Measurements from ENCODE around the gene CRK.

The CRK gene

DNA sequence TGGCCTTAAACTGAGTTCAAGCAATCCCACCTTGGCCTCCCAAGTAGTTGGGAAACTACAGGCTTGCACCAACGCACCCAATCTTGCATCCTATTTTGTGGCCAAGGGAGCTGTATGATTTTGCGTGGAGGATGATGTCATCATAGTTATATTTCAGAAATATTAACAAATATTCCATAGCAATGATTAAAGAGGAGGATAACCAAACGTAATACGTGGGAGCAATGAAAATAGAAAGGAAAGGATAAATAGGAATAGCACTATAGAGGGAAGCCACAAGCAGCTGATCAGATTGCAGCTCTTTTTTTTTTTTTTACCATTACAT lies 53.8 kb downstream of the CRK start:
- TF ChIP-seq, protein P1, sequence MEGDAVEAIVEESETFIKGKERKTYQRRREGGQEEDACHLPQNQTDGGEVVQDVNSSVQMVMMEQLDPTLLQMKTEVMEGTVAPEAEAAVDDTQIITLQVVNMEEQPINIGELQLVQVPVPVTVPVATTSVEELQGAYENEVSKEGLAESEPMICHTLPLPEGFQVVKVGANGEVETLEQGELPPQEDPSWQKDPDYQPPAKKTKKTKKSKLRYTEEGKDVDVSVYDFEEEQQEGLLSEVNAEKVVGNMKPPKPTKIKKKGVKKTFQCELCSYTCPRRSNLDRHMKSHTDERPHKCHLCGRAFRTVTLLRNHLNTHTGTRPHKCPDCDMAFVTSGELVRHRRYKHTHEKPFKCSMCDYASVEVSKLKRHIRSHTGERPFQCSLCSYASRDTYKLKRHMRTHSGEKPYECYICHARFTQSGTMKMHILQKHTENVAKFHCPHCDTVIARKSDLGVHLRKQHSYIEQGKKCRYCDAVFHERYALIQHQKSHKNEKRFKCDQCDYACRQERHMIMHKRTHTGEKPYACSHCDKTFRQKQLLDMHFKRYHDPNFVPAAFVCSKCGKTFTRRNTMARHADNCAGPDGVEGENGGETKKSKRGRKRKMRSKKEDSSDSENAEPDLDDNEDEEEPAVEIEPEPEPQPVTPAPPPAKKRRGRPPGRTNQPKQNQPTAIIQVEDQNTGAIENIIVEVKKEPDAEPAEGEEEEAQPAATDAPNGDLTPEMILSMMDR (IDR thresholded peaks at IDR 0.05): no peak

DNA sequence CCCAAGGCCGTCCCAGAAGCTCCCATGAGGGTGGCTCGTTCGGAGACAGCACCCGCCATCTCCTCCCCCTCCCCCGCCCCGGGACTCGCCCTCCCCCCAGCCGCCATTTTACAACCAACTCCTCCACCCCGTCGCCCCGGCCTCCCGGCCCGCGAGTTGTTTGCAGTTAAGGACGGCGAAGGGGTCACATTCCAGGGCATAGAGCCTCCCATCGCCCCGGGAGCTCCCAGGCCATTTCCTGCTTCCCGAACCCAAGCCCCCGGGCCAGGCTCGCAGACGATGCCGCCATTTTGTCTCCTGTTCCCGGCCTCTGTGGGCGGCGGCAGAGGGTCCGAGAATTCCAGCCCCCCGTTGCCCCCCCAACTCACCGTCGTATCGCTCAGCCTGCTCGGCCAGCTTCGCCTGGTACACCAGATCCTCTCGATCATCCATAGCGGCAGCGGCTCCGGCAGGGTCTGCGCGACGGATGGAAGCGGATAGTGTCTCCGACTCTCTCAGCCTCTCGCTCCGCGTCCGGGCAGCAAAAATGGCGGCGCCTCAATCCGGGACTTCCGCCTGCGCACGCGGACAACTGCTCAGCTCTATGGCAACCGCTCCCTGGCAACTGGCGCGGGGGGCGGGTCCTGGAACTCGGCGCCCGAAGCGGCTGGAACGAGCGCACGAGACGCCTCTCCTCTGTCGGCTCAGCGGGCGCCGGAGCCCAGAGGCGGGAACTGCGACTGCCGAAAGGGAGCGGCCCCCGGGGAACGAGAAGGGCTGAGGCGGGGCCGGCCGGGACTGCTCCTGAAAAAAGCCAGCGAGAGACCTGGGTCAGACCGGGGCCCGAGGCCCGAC lies 56.1 kb downstream of the CRK start, which contains the start of gene YWHAE:
TSS of gene YWHAE (minus strand) at position 544 of the 834 bp plus-strand sequence. CDS start at position 432, 112 bp downstream.
- TF ChIP-seq, protein P1 (IDR thresholded peaks at IDR 0.05): no peak

DNA sequence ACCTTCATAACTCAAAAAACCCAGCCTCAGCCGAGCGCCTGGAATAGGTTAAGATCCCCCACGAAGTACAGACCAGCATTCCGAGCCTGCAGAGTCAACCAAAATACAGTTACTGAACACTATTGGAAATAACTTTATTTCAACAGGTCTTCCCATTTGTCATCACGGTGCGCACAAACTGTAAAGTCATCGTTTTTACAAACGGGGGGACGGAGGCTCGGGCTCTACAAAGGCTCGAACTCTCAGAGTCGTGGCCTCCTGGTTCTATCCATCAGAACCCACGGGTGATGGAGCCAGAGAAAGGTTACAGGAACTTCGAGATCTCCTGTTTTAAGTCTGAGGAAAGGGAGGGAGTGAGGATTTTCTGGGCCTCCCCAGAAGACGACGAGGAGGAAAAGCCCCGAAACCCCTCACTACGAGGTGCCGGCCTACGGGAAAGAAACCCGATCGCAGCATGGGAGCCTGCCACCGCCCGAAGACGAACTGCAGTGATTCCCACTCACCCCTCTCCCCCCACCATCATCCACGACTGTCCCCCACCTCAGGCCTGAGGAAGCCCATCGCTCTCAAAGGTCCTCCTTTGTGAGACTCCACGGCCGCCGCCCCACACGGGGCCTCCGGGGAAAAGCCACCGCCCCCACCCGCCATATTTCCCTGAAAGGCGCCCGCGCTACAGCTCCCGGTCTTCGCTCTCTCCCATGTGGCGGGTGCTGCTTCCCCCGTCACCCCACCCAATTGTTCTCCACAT lies 56.9 kb downstream of the CRK start:
- TF ChIP-seq, protein P1 (IDR thresholded peaks at IDR 0.05): no peak

DNA sequence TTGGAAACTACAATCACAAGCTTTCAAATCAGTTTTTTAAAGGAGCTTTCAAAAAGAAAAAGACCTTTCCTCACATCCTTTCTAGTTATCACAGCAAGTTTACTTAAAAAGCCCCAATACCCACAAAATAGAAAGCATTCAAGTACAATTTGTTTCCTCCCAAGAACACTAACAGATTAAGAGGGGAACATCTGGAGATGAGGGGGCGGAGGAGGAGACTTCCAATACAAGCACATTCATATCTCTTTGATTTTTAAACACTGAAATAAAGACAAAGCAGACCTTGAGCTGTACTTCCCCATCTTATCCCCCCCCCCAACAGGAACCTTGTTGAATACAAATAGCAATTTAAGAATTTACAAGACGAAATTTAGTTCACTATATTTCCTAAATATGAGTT lies 58.0 kb downstream of the CRK start:
- TF ChIP-seq, protein P1 (IDR thresholded peaks at IDR 0.05): no peak

DNA sequence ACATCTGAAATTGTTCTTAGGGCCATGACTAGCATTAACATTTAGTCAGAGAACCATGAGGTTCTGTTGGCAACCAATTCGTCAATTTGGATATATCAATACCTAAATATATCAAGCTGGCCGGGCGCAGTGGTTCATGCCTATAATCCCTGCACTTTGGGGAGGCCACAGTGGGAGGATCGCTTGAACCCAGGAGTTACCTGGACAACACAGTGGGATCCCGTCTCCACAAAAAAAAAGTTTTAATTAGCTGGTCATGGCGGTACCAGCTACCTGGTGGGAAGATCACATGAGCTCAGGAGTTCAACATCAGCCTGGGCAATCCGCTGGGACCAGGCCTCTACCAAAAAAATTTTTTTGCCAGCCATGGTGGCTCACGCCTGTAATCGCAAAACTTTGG lies 64.5 kb downstream of the CRK start:
- TF ChIP-seq, protein P1 (IDR thresholded peaks at IDR 0.05): no peak

DNA sequence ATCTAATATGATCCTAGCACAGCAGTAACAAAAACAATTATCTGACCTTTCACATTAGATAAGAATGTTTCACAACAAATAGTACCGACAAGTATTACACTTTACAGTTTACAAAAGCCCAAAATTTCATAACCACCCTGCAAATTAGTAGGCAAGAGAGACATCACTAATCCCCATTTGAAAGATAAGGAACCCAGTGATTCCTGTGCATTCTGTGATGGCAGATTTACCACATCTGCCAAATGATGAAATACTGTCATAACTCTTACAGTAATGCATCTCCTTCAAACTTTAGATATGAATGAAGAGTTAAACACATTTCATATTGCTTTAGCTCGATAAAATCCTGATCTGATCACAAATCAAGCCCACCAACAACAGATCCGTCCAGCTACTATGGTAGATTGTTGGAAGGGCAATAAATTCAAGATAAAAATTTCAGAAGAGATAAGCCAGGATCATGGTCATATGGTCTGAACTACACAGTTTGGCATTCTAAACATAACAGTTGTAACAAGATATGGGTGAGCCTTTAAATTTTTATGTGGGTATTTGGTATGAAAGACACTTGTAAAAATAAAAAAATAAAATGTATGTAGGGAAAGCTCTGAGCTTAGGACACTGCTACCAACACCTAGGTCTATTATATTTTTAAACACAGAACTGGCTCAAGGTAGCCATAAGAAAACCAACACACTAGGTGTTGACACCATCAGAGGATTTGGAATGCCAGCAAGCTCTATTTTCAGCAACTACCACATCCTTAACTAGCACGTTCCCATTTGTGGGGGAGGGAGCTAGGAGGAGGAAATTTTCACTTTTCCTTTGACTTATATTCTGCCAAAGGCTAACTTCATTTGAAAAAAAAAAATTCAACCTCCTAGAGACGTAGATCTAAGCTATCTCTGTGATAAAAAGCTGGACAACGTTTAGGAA lies 65.3 kb downstream of the CRK start:
- TF ChIP-seq, protein P1 (IDR thresholded peaks at IDR 0.05): no peak

DNA sequence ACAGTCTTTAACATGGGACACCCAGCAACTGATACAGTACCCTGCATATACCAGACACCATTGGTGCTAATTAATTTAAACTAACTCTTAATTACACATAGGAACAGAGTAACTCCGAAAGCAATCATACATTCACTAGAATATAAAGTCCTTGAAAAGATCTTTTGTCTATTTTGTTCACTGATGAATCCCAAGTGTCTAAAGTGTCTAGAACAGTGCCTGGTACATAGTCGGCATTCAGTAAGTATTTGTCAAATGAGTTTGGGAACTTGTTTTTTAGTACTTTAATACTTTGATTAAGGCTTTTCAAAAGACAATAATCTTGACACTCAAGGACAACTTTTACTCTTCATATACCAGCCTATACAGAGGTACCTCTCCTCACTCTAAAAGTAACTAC lies 69.8 kb downstream of the CRK start:
- TF ChIP-seq, protein P1 (IDR thresholded peaks at IDR 0.05): no peak

All from LNCAP (cell line).